ENCODE data around the gene SCAI. TPM values are rescaled to one million over a fixed set of nuclear protein-coding genes. Genes with fewer than 3 reads are reported as not detected.
A peak's percentile ranks its signal among the peaks of the same experiment; 100 is the strongest.

The SCAI gene
- total and polyA plus RNA-seq, 10 donors = 1.6 to 19.6 (median 7.5) TPM

GRCh38 chr9:124897570-124898460 lies 245.5 kb downstream of the SCAI start:
- intact Hi-C loops (cut with DNase I; ENCODE audit: low total_unique reads) = no loop called here

GRCh38 chr9:124894741-124895170 lies 248.6 kb downstream of the SCAI start:
- no peak for DNase-seq
- TF ChIP-seq CTCF (IDR thresholded peaks at IDR 0.05 in 8 of 11, conservative IDR thresholded peaks at IDR 0.05 in 3 of 11) (peak in 9 of 11 experiments; percentile 15 to 56 (median 39)), POLR2A (IDR thresholded peaks at IDR 0.05) (no peak), POLR2AphosphoS5 (IDR thresholded peaks at IDR 0.05) (no peak)
- Histone ChIP-seq H3K27ac (no peak overlapping the region), H3K36me3 (peaks cover 0 to 92% (median 72%) of the 10 kb centered on the region in 6 donors), H3K27me3 (replicated peaks in 1 of 7) (no peaks in the 10 kb centered on the region), H3K4me1 (no peaks in the 10 kb centered on the region), H3K4me3 (no peak overlapping the region), H3K9me3 (no peaks in the 10 kb centered on the region)
- intact Hi-C loops (cut with DNase I; ENCODE audit: low total_unique reads) = no loop called here

More at GRCh38 chr9:124897570-124898460, 245.5 kb downstream of the SCAI start:
- TF ChIP-seq CTCF (IDR thresholded peaks at IDR 0.05 in 8 of 11, conservative IDR thresholded peaks at IDR 0.05 in 3 of 11) (no peak), POLR2AphosphoS5 (IDR thresholded peaks at IDR 0.05) (no peak), POLR2A (IDR thresholded peaks at IDR 0.05) (no peak)
- Histone ChIP-seq H3K4me3 (no peak overlapping the region), H3K4me1 (no peaks in the 10 kb centered on the region), H3K27me3 (replicated peaks in 1 of 7) (no peaks in the 10 kb centered on the region), H3K27ac (no peak overlapping the region), H3K36me3 (peaks cover 0 to 92% (median 55%) of the 10 kb centered on the region in 6 donors), H3K9me3 (no peaks in the 10 kb centered on the region)
- no peak for DNase-seq
- WGBS, 5 donors = 86 to 95% (median 94%) methylated on average over 6 of the region's 6 CpGs

GRCh38 chr9:124894035-124894740 lies 249.1 kb downstream of the SCAI start:
- Histone ChIP-seq H3K27ac (no peak overlapping the region), H3K27me3 (replicated peaks in 1 of 7) (no peaks in the 10 kb centered on the region), H3K9me3 (no peaks in the 10 kb centered on the region), H3K4me3 (no peak overlapping the region), H3K36me3 (peaks cover 0 to 92% (median 72%) of the 10 kb centered on the region in 6 donors), H3K4me1 (no peaks in the 10 kb centered on the region)
- WGBS, 5 donors = 85 to 93% (median 90%) methylated on average over 9 of the region's 9 CpGs
- intact Hi-C loops (cut with DNase I; ENCODE audit: low total_unique reads) = no loop called here
- TF ChIP-seq CTCF (IDR thresholded peaks at IDR 0.05 in 8 of 11, conservative IDR thresholded peaks at IDR 0.05 in 3 of 11) (no peak), POLR2AphosphoS5 (IDR thresholded peaks at IDR 0.05) (no peak), POLR2A (IDR thresholded peaks at IDR 0.05) (no peak)
- no peak for DNase-seq

Other genes starting within 250 kb of the SCAI start
- gene GOLGA1, start 202.4 kb downstream of the SCAI start, total RNA-seq = 10 to 100 TPM; 21.0 to 30.5 (median 24.3) TPM
- 1 to 10 TPM; 4.7 to 7.4 (median 6.3) TPM for gene GOLGA1, start 202.4 kb downstream of the SCAI start, polyA plus RNA-seq
- 10 to 100 TPM; 32.0 to 49.3 (median 39.2) TPM for gene PPP6C, start 46.3 kb upstream of the SCAI start, total RNA-seq
- 10 to 100 TPM; 17.3 to 26.6 (median 21.1) TPM for gene PPP6C, start 46.3 kb upstream of the SCAI start, polyA plus RNA-seq
- 10 to 100 TPM in 4 of 7 donors, 1 to 10 TPM in 3; 6.2 to 14.0 (median 10.4) TPM for gene RABEPK, start 57.0 kb upstream of the SCAI start, total RNA-seq
- gene RABEPK, start 57.0 kb upstream of the SCAI start, polyA plus RNA-seq = 10 to 100 TPM; 15.3 to 17.1 (median 16.8) TPM
- gene HSPA5, start 97.8 kb upstream of the SCAI start, total RNA-seq = 100 to 1,000 TPM in 6 of 7 donors, 10 to 100 TPM in 1; 88.3 to 190 (median 139) TPM
- 10 to 100 TPM; 30.0 to 65.2 (median 49.6) TPM for gene HSPA5, start 97.8 kb upstream of the SCAI start, polyA plus RNA-seq
- 10 to 100 TPM; 60.3 to 79.3 (median 64.1) TPM for gene GAPVD1, start 118.3 kb upstream of the SCAI start, total RNA-seq
- gene GAPVD1, start 118.3 kb upstream of the SCAI start, polyA plus RNA-seq = 1 to 10 TPM; 4.9 to 8.2 (median 5.2) TPM

All from spleen (tissue), 11 donors.